Natural killer cell (primary cell): ENCODE measurements around the gene MRGPRD. TPM values are rescaled to one million over a fixed set of nuclear protein-coding genes. Genes with fewer than 3 reads are reported as not detected.

Experiments used
- ATAC-seq, 3 donors: fragments of 150-1000 bp in 2 of 3; fragments of 200-7000 bp in 1 of 3; cut with Tn5 transposase; 1 replicate in 1 of 3; 2 replicates in 2 of 3; pipeline ENCODE4 v1.10.0; 2021; ENCODE audit warnings: mild to moderate bottlenecking in 2 of 3, moderate library complexity in 2 of 3
- DNase-seq, 2 donors: peaks; one replicate each; pipeline versions ENCODE4 v3.0.0 to v3.0.0-alpha.2; 2013 to 2021; ENCODE audit warnings: mixed read lengths in 1 of 2
- H3K27ac ChIP-seq: one replicate; pipeline ENCODE4 v1.5.1; 2013; ENCODE audit warnings: mild to moderate bottlenecking, low read length
- H3K27me3 ChIP-seq: one replicate; pipeline ENCODE4 v1.6.1; 2013; ENCODE audit warnings: low read length; ENCODE audit not compliant: control insufficient read depth, insufficient read depth
- H3K36me3 ChIP-seq: one replicate; pipeline ENCODE4 v1.6.1; 2013; ENCODE audit warnings: low read length; ENCODE audit not compliant: control insufficient read depth, insufficient read depth
- H3K4me1 ChIP-seq: one replicate; pipeline ENCODE4 v1.6.1; 2013; ENCODE audit warnings: low read length; ENCODE audit not compliant: control insufficient read depth, insufficient read depth
- H3K4me3 ChIP-seq: one replicate; pipeline ENCODE4 v1.5.1; 2013; ENCODE audit warnings: low read length
- H3K9me3 ChIP-seq: one replicate; pipeline ENCODE4 v1.6.1; 2013; ENCODE audit warnings: low read length; ENCODE audit not compliant: control insufficient read depth, insufficient read depth
- H3K27ac Mint-ChIP-seq, 2 donors: one replicate each; pipeline ENCODE4 v1.8.0; 2022; ENCODE audit warnings: mild to moderate bottlenecking in 2 of 2, mixed read lengths in 2 of 2, moderate library complexity in 1 of 2
- H3K27me3 Mint-ChIP-seq, 2 donors: one replicate each; pipeline ENCODE4 v1.8.0; 2022; ENCODE audit warnings: low read depth in 2 of 2, mixed read lengths in 2 of 2
- H3K36me3 Mint-ChIP-seq: one replicate; pipeline ENCODE4 v1.8.0; 2022; ENCODE audit warnings: mixed read lengths
- H3K4me1 Mint-ChIP-seq, 2 donors: one replicate each; pipeline ENCODE4 v1.8.0; 2022; ENCODE audit warnings: mixed read lengths in 2 of 2
- H3K4me3 Mint-ChIP-seq: one replicate; pipeline ENCODE4 v1.8.0; 2022; ENCODE audit warnings: mild to moderate bottlenecking, moderate library complexity, mixed read lengths
- H3K9me3 Mint-ChIP-seq, 2 donors: one replicate each; pipeline ENCODE4 v1.8.0; 2022; ENCODE audit warnings: mixed read lengths in 2 of 2
- CTCF ChIP-seq: fragments of 200-600 bp; IDR thresholded peaks from one replicate; pipeline ENCODE4 v1.8.0; 2022; ENCODE audit warnings: antibody characterized with exemption
- WGBS: methylation state at CpG from one replicate; pipeline ENCODE4 v1.1.7; 2013; ENCODE audit warnings: missing lambda C conversion rate; ENCODE audit not compliant: insufficient coverage; 5-methylcytosine and 5-hydroxymethylcytosine counted together
- intact Hi-C: fragments of 100-400 bp; cut with micrococcal nuclease; formaldehyde crosslinking; loops from one replicate; pipeline ENCODE4 v1.14.2; 2022
- total RNA-seq, 4 donors: library from RNA; stranded (reverse); fragments of 120-200 nt in 1 of 4; gene quantifications; one replicate each; pipeline versions ENCODE4 v1.2.3 to v1.2.4, GENCODE V29; 2013 to 2022

MRGPRD gene
- total RNA-seq, 3 donors from 2014 or later (not counting 1 experiment from before 2014, with no cell fraction given): not detected

- H3K36me3 ChIP-seq: no peaks in the 10 kb centered on the region
- ATAC-seq (no peak), DNase-seq (no peak)
- H3K9me3 ChIP-seq: no peaks in the 10 kb centered on the region
- no peak for TF ChIP-seq CTCF
- intact Hi-C loops: no loop called here
- 62% methylated on average over 9 of the region's 9 CpGs for WGBS
- H3K9me3 Mint-ChIP-seq: no peaks in the 10 kb centered on the region
- H3K27ac ChIP-seq: no peak overlapping the region
- peaks cover 21 to 23% of the 10 kb centered on the region in 2 donors for H3K27me3 Mint-ChIP-seq
- no peak overlapping the region for H3K27ac Mint-ChIP-seq
- peaks cover 26% of the 10 kb centered on the region for H3K27me3 ChIP-seq
- no peaks in the 10 kb centered on the region for H3K36me3 Mint-ChIP-seq
- H3K4me3 Mint-ChIP-seq: no peak overlapping the region
- no peak overlapping the region for H3K4me3 ChIP-seq
- peaks cover 0 to 12% of the 10 kb centered on the region in 2 donors for H3K4me1 Mint-ChIP-seq
- peaks cover 18% of the 10 kb centered on the region for H3K4me1 ChIP-seq
Observed at GRCh38 chr11:69010361-69010891, 29.6 kb upstream of the MRGPRD start.

- H3K9me3 ChIP-seq: no peaks in the 10 kb centered on the region
- ATAC-seq (no peak), DNase-seq (no peak)
- peaks cover 26% of the 10 kb centered on the region for H3K27me3 ChIP-seq
- no peak for TF ChIP-seq CTCF
- H3K4me1 ChIP-seq: peaks cover 18% of the 10 kb centered on the region
- Mint-ChIP-seq H3K4me1 (peaks cover 0 to 12% of the 10 kb centered on the region in 2 donors), H3K27ac (no peak overlapping the region), H3K27me3 (peaks cover 26% of the 10 kb centered on the region in 2 donors), H3K4me3 (no peak overlapping the region), H3K9me3 (no peaks in the 10 kb centered on the region), H3K36me3 (no peaks in the 10 kb centered on the region)
- H3K4me3 ChIP-seq: no peak overlapping the region
- no peak overlapping the region for H3K27ac ChIP-seq
- 80% methylated on average over 16 of the region's 16 CpGs for WGBS
- H3K36me3 ChIP-seq: no peaks in the 10 kb centered on the region
- intact Hi-C loops: loop anchor here (10.0 kb wide), 1 partner anchor 75 kb away; no protein-coding TSS in a partner anchor
Observed at GRCh38 chr11:69009441-69010211, 28.8 kb upstream of the MRGPRD start.

- DNase-seq (no peak), ATAC-seq (no peak)
- H3K4me1 ChIP-seq: peaks cover 18% of the 10 kb centered on the region
- H3K36me3 ChIP-seq: no peaks in the 10 kb centered on the region
- Mint-ChIP-seq H3K9me3 (no peaks in the 10 kb centered on the region), H3K27ac (no peak overlapping the region), H3K27me3 (peaks cover 26% of the 10 kb centered on the region in 2 donors), H3K4me1 (peaks cover 0 to 12% of the 10 kb centered on the region in 2 donors), H3K36me3 (no peaks in the 10 kb centered on the region), H3K4me3 (no peak overlapping the region)
- TF ChIP-seq CTCF: no peak
- H3K4me3 ChIP-seq: no peak overlapping the region
- H3K27me3 ChIP-seq: peaks cover 26% of the 10 kb centered on the region
- intact Hi-C loops: loop anchor here (10.0 kb wide), 1 partner anchor 76 kb away; no protein-coding TSS in a partner anchor
- no peak overlapping the region for H3K27ac ChIP-seq
- 86% methylated on average over 17 of the region's 17 CpGs for WGBS
- H3K9me3 ChIP-seq: no peaks in the 10 kb centered on the region
Observed at GRCh38 chr11:69008737-69009440, 28.1 kb upstream of the MRGPRD start.
